NCI-H748 (cell line): ENCODE data around the gene RAVER1.
A peak's percentile ranks its signal among the peaks of the same experiment; 100 is the strongest.

ENCODE experiments used
- DNase-seq: peaks from one replicate; lab custom pipeline; 2025; ENCODE audit not compliant: unreplicated experiment; lab: John Stamatoyannopoulos, UW

Gene RAVER1

GRCh38 chr19:10271543-10272086, 61.7 kb downstream of the RAVER1 start:
- DNase-seq = no peak

- DNase-seq = peak; percentile 37
These were observed 62.5 kb downstream of the RAVER1 start, which contains the start of gene ICAM1 for GRCh38 chr19:10270616-10271394. ICAM1 (plus strand) TSS chr19:10271120; CDS start chr19:10271160, 40 bp downstream.

- no peak for DNase-seq
These were observed 63.1 kb downstream of the RAVER1 start for GRCh38 chr19:10270180-10270615.

GRCh38 chr19:10269333-10270179, 63.8 kb downstream of the RAVER1 start:
- peak; percentile 68 for DNase-seq

GRCh38 chr19:10268071-10268470, 65.3 kb downstream of the RAVER1 start:
- no peak for DNase-seq

- no peak for DNase-seq
These were observed 66.6 kb downstream of the RAVER1 start for GRCh38 chr19:10266706-10267105.
